HL-60/S4 treated with phorbol 12-myristate 13-acetate at 8.2 ng/mL for 4 days and 3 days (cell line): ENCODE measurements around the gene ZNF519.
"Not testable (repeated sequence)": the region's sequence is repeated elsewhere in the genome, so short reads cannot be mapped to it uniquely, and the experiment has no call there.

Experiments used
- in situ Hi-C: fragments of 300-500 bp; cut with MboI; formaldehyde crosslinking; loops from 2 replicates; pipeline ENCODE4 v1.15.0; 2022; ENCODE audit warnings: low sequenced_read_pairs

Gene ZNF519

DNA sequence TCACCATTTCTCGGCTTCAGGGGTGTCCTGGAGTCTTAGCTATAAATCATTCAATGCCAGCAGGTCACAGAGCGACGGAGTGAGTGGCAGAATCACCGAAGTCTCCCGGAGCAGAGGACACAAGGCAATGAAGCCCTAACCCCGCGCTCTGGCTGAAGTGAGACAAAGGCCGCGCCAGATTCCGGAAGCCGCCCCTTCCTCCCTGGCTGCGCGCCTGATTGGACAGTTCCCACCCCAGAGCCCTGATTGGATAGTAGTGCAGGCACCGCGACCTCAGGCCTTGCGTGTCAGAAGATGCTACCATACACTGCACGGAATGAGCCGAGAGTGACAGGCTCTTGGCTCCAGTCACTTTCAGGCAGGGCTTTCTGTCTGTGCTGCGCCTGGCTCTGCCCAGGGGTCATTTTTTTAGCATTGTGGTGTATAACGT, at the start of gene ZNF519:
TSS of gene ZNF519 (minus strand) at position 165 of the 430 bp plus-strand sequence. CDS start at position 7, 158 bp downstream.
- in situ Hi-C loops = not testable (repeated sequence)

DNA sequence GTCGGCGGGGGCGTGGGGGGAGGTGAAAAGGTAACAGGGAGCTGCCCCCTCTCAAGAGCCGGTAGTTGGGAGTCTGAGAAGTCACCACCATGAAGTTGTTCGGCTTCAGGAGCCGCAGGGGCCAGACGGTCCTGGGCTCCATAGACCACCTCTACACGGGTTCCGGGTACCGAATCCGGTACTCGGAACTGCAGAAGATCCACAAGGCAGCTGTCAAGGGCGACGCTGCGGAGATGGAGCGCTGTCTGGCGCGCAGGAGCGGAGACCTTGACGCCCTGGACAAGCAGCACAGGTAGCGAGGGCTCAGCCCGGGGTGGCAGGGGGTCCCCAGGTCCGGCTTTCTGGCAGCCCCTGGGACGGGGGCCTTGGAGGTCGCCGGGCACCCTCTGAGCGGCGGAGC, 47.1 kb upstream of the ZNF519 start:
- in situ Hi-C loops = no loop called here

DNA sequence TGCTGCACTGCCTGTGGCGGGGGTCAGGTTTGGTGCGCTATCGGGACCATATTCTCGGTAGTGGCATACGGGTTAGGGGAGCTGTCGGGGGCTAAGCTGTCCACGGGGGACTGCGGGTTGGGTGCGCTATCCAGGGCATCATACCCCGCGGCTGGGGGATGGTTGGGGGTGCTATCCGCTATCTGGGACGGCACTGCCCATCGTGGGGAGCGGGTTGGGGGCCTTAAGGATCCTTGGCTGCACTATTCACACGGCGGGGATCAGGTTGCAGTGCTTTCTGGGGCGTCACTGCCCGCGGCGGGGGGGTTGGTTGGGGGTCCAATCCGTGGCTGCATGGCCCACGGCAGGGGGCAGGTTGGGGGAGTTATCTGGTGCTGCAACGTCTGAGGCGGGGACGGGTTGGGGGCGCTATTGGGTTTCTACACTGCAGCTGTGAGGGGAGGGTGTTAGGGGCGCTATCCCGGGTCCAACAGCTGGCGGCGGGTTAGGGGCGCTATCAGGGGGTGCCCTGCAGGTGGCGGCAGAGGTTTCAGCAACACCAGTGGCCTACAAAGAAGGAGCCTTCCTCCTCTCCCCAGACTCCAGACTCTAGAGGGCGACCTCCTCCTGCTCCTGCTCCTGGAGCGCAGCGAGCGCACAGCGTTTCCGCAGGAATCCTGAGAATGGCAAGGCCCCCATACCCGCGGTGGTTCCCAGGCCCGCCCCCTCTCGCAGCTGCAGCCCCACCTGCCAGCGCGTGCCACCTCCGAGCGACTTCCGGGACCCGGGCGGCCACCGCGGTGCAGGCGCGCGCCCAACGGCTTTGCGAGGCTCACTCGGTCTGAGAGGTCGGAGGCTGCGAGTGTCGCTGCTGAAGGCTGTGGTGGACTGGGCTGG, 46.3 kb upstream of the ZNF519 start:
- in situ Hi-C loops = not testable (repeated sequence)

DNA sequence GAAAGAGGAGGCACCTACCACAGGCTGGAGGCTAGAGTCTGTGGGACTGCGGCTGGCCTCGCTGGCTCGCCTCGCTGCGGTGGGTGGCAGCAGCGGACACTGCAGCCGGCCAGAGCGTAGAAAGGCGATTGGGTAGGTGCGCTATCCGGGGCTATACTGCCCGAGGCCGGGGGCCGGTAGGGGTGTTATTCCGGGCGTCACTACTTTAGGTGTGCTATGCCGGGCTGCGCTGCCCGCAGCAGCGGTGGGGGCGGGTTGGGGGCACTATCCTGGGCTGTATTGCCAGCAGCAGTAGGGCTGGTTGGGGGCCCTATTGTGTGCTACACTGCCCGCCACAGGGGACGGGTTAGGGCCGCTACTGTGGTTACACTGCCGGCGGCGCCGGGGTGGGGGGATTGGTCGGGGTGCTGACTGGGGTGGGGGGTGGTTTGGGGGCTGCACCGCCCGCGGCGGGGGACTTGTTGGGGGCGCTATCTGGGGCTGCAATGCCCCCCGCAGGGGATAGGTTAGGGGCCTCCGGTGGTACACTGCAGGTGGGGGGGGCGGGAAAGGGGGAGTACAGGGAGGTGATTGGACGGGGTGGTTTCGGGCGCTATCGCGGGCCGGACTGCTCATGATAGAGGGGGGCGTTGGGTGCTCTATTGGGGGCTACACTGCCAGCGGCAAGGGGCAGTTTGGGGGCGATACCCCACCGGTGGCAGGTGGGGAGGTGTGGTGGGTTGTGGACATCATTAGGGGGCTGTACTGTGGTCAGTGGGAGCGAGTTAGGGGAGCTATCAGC, 45.5 kb upstream of the ZNF519 start:
- in situ Hi-C loops = not testable (repeated sequence)

DNA sequence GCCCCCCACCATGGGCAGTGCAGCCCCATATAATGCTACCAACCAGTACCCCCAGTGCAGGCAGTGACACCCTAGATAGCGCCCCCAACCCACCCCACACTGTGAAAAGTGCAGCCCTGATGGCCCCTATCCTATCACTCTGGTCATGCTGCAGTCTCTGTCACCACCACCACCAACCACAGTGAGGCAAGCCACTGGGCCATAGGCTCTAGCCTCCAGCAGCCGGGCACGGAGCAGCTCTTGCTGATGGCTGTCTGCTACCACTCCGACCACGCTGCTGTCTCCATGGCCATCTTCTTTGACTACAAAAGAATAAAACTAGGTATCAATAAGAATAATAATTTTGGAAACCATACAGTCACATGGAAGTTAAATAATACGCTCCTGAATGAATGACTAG, 43.2 kb upstream of the ZNF519 start:
- in situ Hi-C loops = not testable (repeated sequence)

DNA sequence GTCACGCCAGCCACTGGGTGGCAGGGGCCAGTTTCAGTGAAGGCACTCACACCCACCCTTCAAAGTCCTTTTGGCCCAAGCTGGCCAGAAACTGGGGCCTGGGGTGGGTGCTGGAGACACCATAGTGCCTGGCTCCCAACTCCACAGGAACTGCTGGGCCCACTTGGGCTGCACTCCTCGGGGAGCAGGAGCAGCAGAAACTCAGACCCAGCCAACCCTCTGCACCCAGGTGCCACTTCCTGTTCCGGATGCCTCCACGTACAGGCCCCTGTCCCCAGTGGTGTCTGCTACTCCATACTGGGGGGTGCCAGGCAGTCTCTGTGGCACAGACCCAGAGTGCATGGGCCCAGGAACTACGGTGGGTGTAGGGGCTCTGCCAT, 42.5 kb upstream of the ZNF519 start:
- in situ Hi-C loops = no loop called here

DNA sequence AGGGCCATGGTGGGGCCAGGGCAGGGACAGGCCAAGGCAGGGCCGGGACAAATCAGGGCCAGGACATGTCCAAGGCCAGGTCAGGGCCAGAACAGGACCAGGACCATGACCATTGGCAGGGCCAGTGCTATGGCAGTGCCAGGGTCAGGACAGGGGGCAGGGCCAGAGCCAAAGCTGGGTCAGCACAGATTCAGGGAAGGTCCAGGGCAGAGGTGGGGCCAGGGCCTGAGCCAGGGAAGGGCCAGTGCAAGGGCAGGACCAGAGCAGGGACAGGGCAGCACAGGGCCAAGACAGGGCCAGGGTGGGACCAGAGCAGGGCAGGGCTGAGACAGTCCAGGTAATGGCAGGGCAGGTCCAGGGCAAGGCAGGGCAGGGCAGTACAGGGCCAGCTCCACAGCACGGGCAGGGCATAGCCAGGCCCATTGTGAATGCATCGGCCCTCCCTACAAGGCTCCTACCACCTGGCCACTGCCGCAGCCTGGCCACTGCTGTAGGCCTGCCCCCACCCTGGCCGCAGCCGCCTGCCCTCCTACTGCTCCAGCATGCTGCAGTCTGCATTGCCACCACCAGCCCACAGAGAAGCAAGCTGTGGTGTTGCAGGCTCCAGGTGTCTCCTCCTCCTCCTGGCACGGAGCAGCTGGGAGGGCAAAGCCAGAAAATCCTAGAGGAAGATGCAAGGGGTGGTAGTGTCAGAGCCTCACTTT, 41.9 kb upstream of the ZNF519 start:
- in situ Hi-C loops = not testable (repeated sequence)

DNA sequence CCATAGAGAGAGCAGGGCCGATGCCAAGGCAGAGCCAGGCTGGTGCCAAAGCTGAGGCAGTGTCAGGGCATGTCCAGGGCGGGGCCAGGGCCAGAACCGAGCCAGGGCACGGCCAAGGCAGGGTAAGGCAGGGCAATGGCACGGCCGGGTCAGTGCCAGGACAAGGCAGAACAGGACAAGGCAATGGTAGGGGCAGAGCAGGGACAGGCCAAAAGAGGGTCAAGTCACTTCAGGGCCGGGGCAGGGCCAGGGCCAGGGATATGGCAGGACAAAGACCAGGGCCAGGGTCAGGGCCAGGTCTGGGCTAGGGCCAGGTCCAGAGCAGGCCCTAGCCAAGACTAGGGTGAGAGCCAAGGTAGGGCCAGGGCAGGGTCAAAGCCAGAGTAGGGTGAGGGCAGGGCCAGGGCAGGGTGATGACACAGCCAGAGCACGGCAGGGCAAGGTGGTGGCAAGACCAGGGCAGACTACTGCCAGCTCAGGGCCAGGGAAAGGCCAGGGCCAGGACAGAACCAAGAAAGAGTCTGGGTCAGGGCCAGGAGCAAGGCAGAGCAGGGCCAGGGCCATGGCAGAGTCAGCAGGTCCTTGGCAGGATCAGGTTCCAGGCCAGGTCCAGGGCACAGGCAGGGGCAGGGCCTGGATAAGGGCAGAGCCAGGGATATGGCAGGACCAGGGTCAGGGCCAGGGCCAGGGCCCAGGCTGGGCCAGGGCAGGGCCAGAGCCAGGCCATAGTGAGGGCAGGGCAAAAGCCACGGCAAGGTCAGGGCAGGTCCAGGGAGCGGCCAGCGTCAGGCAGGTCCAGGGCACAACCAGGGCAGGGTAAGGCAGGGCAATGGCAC, 41.1 kb upstream of the ZNF519 start:
- in situ Hi-C loops = not testable (repeated sequence)

DNA sequence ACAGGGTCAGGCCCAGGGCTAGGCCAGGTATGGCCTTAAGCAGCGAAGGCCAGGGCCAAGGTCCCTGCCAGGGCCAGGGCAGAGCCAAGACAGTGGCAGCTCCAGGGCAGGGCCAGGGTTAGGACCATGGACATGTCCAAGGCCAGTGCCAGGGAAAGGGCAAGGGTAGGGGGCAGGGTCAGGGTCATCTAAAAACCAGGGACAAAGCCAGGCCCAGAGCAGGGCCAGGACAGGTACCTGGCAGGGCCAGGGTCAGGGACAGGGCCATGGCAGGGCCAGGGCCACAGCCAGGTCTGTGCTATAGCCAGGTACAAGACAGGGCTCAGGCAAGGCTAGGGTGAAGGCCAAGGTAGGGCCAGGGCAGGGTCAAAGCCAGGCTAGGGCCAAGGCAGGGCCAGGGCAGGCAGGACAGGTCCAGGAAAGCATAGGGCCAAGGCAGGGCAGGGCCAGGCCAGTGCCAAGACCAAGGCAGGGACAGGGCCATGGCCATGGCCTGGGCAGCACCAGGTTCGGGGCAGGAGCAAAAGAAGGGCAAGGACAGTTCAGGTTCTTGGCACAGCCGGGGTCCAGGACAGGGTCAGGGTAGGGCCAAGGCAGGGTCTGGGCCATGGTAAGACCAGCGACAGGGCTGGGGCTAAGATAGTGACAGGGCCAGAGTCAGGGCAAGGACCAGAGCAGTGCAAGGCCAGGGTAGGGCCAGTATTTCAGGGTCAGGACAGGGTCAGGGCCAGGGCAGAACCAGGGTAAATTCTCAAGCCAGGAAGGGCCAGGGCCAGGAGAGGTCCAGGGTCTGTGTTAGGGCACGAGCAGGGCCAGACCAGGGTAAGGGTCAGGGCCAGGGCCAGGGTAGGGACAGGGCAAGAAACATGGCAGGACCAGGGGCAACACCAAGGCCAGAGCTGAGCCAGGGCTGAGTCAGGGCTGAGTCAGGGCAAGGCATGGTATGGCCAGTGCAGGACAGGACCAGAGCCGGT, 40.2 kb upstream of the ZNF519 start:
- in situ Hi-C loops = not testable (repeated sequence)

DNA sequence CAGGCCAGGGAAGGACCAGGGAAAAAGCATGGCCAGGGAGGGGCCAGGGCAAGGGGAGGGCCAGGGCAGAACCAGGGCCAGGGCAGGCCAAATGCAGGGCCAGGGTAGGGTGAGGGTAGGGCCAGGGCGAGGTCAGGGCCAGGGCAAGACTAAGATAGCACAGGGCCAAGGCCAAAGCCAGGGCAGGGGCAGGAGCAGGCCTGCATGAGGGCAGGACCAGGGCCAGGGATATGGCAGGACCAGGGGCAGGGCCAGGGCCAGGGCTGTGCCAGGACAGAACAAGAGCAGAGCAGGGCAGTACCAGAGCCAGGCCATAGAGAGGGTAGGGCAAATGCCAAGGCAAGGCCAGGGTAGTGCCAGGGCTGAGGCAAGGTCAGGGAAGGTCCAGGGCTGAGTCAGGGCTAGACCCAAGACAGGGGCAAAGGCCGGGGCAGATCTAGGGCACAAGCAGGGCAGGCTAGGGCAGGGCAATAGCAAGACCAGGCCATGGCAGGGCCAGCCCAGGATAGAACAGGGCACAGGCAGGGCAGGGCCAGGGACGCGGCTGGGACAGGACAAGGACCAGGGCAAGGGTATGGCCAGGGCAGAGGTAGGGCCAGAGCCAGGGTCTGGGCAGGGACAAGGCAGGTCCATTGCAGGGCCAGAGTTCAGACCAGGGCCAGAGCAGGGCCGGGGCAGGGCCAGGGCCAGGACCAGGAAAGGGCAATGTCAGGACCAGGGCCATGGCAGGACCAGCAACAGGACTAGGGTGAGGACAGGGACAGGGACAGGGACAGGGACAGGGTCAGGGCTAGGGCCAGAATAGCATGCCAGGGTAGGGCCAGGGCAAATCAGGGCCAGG, 39.3 kb upstream of the ZNF519 start:
- in situ Hi-C loops = not testable (repeated sequence)

DNA sequence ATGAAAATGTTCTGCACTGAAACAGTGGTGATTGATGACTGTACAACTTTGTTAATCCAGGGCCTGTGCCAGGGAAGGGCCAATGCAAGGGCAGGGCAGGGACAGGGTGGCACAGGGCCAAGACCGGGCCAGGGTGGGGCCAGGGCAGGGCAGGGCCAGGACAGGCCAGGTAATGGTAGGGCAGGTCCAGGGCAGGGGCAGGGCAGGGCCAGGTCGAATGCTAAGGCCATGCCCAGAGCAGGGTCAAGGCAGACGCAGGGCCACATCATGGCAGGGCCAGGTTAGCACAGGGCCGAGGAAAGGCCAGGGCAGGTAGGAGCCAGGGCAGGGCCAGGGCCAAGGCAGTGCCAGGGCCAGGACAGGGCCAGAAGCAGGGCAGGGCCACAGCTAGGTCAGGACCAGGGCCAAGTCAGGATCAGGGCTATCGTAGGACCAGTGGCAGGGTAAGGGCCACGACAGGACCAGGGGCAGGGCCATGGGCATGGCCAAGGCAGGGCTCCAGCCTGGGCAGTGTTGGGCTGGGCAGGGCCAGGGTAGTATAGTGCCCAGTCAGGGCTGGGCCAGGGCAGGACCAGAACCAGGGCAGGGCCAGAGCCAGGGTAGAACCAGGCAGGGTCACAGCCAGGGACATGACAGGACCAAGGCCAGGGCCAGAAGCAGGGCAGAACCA, 38.3 kb upstream of the ZNF519 start:
- in situ Hi-C loops = not testable (repeated sequence)

DNA sequence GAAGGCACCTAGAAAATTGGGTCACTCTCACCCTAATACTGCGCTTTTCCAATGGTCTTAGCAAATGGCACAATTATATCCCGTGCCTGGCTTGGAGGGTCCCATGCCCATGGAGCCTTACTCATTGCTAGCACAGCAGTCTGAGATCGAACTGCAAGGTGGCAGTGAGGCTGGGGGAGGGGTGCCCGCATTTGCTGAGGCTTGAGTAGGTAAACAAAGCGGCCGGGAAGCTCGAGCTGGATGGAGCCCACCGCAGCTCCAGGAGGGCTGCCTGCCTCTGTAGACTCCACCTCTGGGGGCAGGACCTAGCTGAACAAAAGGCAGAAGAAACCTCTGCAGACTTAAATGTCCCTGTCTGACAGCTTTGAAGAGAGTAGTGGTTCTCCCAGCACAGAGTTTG, 30.7 kb upstream of the ZNF519 start:
- in situ Hi-C loops = not testable (repeated sequence)

DNA sequence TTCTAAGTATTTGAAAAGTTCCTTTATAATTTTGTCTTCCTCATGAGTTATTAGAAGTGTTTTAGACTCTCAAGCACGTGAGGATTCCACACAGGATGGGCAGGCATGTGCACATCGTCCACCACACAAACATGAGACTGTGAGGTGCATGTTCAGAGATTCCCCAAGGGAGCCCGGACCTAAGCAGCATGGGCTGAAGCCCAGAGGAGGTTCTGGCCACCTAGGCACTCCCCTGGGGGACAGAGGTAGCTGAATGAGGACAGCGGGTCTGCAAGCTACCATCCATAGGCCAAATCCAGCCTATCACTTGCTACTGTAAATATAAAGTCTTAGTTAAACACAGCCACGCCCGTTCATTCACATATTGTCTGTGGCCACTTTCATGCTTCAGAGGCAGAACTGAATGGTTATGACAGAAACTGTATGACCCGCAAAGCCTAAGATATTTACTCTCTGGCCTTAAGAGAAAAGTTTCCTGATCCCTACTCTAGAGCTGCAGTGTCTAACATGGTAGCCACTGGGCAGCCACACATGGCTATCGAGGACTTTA, 19.4 kb upstream of the ZNF519 start:
- in situ Hi-C loops = not testable (repeated sequence)

DNA sequence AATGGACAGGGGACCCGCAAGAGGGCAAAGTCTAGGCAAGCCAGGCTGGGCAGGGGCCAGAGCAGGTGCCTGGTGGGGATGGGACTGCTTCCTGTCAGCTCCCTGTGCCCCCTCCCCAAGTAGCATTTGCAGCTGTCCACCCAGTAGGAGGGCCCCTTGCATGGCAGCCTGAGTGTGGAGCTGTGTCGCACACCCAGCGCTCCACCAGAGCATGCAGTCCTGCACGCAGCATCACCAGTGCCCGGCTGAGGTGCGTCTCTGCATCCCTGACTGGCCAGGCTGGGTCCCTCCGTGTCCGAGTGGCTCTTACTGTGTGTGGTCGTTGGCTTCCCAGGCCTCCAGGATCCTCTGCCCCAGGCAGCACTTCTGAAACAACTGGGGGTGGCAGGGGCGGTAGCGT, 18.5 kb upstream of the ZNF519 start:
- in situ Hi-C loops = not testable (repeated sequence)

DNA sequence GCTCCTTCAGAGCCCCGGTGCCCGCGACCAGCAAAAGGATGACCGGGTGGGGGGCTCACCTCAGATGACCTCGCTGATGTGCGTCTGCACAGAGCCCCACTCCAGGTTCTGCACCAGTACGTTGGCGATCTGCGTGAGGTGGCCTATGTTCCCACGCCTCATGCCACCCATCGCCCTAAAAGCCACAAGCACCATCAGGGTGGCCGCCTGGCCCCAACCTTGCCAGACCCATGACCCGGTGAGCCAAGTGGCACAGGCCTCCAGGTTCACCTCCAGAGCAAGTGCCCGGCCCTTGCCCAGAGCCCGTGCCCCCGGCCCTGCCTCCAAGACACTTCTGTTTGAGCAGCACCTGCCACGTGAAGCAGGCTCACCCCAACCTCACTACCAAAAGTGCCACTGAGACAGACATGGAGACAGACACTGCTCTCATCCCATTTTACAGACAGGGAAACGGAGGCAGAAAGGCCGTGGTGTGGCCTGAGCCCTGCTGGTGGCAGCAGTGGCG, 17.7 kb upstream of the ZNF519 start:
- in situ Hi-C loops = not testable (repeated sequence)

DNA sequence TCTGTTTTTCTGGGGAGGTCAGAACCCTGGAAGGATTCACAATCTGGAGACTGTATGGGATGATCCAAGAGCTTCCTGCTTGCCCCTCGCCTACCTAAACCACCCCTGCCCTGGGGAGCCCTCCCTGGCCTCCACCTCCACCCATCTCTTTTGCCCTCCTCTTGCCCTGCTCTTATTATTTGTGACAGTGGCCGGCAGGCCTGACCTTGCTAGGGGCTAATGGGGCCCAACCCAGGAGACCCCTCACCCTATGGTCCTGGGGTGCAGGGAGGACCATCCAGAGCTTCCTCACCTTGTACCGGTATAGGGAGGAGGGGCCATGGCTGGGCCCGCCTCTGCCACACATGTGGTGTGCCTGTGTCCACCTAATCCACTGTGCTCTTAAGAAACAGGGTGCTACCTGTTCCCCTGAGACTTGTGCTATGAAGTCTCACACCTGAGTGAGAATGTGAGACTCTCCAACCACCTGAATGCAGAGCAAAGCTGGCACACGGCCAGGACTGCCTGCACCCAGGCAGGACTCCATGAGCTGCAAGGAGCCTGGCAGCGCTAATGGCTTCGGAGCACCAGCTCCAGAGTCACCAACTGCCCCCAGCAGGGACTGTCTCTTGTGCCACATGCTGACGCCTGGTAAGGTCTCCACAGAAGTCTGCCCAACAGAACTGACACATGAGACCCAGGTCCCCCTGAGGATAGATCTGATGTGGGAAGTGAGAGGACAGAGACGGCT, 17.1 kb upstream of the ZNF519 start:
- in situ Hi-C loops = not testable (repeated sequence)
